Measurements from ENCODE around the gene MAST4. TPM values are rescaled to one million over a fixed set of nuclear protein-coding genes. Genes with fewer than 3 reads are reported as not detected.
"Not testable (repeated sequence)": the region's sequence is repeated elsewhere in the genome, so short reads cannot be mapped to it uniquely, and the experiment has no call there.

The MAST4 gene
- total and polyA plus RNA-seq, 5 donors: 18.9 to 71.5 (median 52.4) TPM

DNA sequence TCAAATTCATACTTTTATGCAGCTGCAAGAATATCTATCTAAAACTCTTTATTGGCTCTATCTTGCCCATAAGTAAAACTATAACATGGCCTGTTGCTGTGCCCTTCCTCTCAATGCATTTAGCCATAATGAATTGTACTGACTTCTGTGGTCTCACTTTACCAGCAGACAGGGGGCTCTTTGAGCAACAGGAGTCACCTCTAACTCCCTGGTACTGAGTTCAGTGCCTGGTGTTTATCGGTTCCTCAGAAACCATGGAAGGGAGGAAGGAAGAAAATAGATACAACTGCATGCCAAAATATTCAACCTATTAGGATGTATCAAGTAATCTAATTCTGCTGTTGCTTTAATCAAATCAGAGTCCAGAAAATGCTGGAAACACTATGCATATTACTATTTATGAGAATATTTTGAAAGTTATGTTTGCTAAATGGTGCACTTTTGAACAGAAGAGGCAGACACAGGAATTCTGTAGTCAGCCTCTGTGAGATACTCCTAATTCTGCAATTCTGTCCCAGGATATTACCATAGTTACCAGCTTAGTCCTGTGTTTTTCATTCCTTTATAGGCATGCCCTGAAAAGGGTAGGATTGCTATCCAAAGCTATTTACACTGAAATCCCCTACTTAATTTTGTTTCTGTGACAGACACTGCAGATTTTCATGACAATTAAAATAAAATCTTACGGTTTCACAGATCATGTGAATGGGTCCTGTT, 510.6 kb downstream of the MAST4 start:
- WGBS: 59% methylated on average over 2 of the region's 2 CpGs
- no peaks in the 10 kb centered on the region for H3K27me3 ChIP-seq (ENCODE audit: control insufficient read depth, insufficient read depth)
- H3K27ac ChIP-seq (ENCODE audit: low read length): no peak overlapping the region
- H3K4me1 ChIP-seq (ENCODE audit: control insufficient read depth, insufficient read depth, low read length): peaks cover 6% of the 10 kb centered on the region
- no peak overlapping the region for H3K4me3 ChIP-seq (ENCODE audit: low read length)
- no peaks in the 10 kb centered on the region for H3K9me3 ChIP-seq (ENCODE audit: control insufficient read depth, low read length)
- DNase-seq (no peak), ATAC-seq (no peak)
- intact Hi-C loops (cut with DNase I): no loop called here

- Histone ChIP-seq H3K27me3 (ENCODE audit: control insufficient read depth, insufficient read depth) (no peaks in the 10 kb centered on the region), H3K9me3 (ENCODE audit: control insufficient read depth, low read length) (no peaks in the 10 kb centered on the region), H3K4me3 (ENCODE audit: low read length) (no peak overlapping the region), H3K27ac (ENCODE audit: low read length) (no peak overlapping the region), H3K4me1 (ENCODE audit: control insufficient read depth, insufficient read depth, low read length) (peaks cover 2% of the 10 kb centered on the region)
- intact Hi-C loops (cut with DNase I): no loop called here
- ATAC-seq: no peak
- 100% methylated on average over 1 of the region's 1 CpG for WGBS
- no peak for DNase-seq
Measured at GRCh38 chr5:67111779-67112178, 515.6 kb downstream of the MAST4 start.

GRCh38 chr5:67115246-67115645, 519.1 kb downstream of the MAST4 start:
- Histone ChIP-seq H3K27me3 (ENCODE audit: control insufficient read depth, insufficient read depth) (no peaks in the 10 kb centered on the region), H3K27ac (ENCODE audit: low read length) (no peak overlapping the region), H3K4me3 (ENCODE audit: low read length) (no peak overlapping the region), H3K4me1 (ENCODE audit: control insufficient read depth, insufficient read depth, low read length) (no peaks in the 10 kb centered on the region), H3K9me3 (ENCODE audit: control insufficient read depth, low read length) (no peaks in the 10 kb centered on the region)
- intact Hi-C loops (cut with DNase I): no loop called here
- ATAC-seq (no peak), DNase-seq (no peak)
- WGBS: 60% methylated on average over 3 of the region's 3 CpGs

DNA sequence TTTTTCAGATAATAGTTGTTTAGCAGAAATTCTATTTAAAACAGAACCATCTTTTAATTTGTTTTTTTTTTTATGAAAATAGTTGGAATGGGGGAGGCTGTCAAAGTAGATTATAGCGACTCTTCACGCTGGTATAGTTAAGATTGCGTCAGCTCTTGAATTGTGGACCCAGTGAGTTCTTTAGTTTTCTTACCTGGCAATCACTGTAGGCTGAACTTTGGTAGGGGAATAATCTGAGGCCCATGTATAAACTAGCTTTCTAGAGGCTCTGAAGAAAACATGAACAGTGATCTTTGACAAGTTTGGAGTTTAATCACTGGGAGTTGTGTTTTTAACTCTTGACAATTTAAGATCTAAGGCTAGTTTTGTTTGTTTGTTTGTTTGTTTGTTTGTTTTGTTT, 519.6 kb downstream of the MAST4 start:
- no peak for ATAC-seq
- WGBS: 96% methylated on average over 3 of the region's 3 CpGs
- intact Hi-C loops (cut with DNase I): no loop called here

GRCh38 chr5:67118050-67118620, 521.9 kb downstream of the MAST4 start:
- H3K4me1 ChIP-seq (ENCODE audit: control insufficient read depth, insufficient read depth, low read length): no peaks in the 10 kb centered on the region
- H3K27me3 ChIP-seq (ENCODE audit: control insufficient read depth, insufficient read depth): no peaks in the 10 kb centered on the region
- intact Hi-C loops (cut with DNase I): no loop called here
- no peak overlapping the region for H3K27ac ChIP-seq (ENCODE audit: low read length)
- no peak for ATAC-seq
- H3K4me3 ChIP-seq (ENCODE audit: low read length): no peak overlapping the region
- 92% methylated on average over 4 of the region's 4 CpGs for WGBS
- DNase-seq: no peak
- H3K9me3 ChIP-seq (ENCODE audit: control insufficient read depth, low read length): no peaks in the 10 kb centered on the region

More for the DNA sequence above, 519.6 kb downstream of the MAST4 start:
- H3K27me3 ChIP-seq (ENCODE audit: control insufficient read depth, insufficient read depth): no peaks in the 10 kb centered on the region
- H3K27ac ChIP-seq (ENCODE audit: low read length): no peak overlapping the region
- DNase-seq: no peak
- no peaks in the 10 kb centered on the region for H3K9me3 ChIP-seq (ENCODE audit: control insufficient read depth, low read length)
- H3K4me1 ChIP-seq (ENCODE audit: control insufficient read depth, insufficient read depth, low read length): no peaks in the 10 kb centered on the region
- no peak overlapping the region for H3K4me3 ChIP-seq (ENCODE audit: low read length)

DNA sequence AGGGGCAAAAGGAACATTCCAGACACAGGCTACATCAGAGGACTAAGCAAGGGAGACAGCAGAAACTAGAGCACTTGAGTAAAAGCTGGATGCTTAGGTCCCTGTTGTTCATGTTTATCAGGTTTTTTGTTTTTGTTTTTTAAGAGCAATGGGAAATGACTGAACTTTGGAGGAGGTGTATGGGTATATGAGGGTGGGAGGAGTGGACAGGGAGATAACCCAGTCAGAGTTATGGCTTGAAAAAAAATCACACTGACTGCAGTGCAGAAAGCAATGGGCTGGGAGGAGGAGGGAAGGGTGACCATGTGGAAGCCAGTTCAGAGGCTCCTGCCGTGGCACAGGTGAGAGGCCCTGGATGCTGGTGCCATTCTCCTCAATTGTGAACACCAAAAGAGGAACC, 522.8 kb downstream of the MAST4 start:
- no peaks in the 10 kb centered on the region for H3K4me1 ChIP-seq (ENCODE audit: control insufficient read depth, insufficient read depth, low read length)
- 96% methylated on average over 1 of the region's 1 CpG for WGBS
- H3K27ac ChIP-seq (ENCODE audit: low read length): no peak overlapping the region
- H3K27me3 ChIP-seq (ENCODE audit: control insufficient read depth, insufficient read depth): no peaks in the 10 kb centered on the region
- ATAC-seq: no peak
- H3K9me3 ChIP-seq (ENCODE audit: control insufficient read depth, low read length): no peaks in the 10 kb centered on the region
- intact Hi-C loops (cut with DNase I): no loop called here
- DNase-seq: no peak
- no peak overlapping the region for H3K4me3 ChIP-seq (ENCODE audit: low read length)

- Histone ChIP-seq H3K27ac (ENCODE audit: low read length) (no peak overlapping the region), H3K9me3 (ENCODE audit: control insufficient read depth, low read length) (no peaks in the 10 kb centered on the region), H3K4me1 (ENCODE audit: control insufficient read depth, insufficient read depth, low read length) (no peaks in the 10 kb centered on the region), H3K4me3 (ENCODE audit: low read length) (no peak overlapping the region), H3K27me3 (ENCODE audit: control insufficient read depth, insufficient read depth) (no peaks in the 10 kb centered on the region)
- intact Hi-C loops (cut with DNase I): no loop called here
- DNase-seq: no peak
- ATAC-seq: no peak
Measured at GRCh38 chr5:67120032-67120431, 523.8 kb downstream of the MAST4 start.

DNA sequence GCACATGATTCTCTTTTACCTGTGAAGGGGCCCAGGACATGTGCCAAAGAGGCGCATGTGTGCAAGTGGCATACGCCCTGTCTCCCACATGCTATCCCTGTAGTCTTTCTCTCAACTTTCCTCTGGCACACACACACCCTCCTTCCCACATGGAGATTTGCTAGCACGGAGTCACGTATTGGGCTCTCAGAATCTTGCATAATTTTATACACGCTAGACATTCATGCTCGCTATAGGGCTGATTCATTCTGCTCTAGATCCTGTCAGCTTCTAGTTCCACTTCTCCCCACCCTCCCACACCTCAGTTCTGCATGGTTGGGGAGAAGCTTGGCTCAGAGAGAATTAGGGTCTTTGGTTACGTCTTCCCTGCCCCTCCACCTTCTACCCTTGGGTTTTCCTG, 527.6 kb downstream of the MAST4 start:
- Histone ChIP-seq H3K9me3 (ENCODE audit: control insufficient read depth, low read length) (no peaks in the 10 kb centered on the region), H3K4me1 (ENCODE audit: control insufficient read depth, insufficient read depth, low read length) (no peaks in the 10 kb centered on the region), H3K27me3 (ENCODE audit: control insufficient read depth, insufficient read depth) (no peaks in the 10 kb centered on the region), H3K27ac (ENCODE audit: low read length) (no peak overlapping the region), H3K4me3 (ENCODE audit: low read length) (no peak overlapping the region)
- intact Hi-C loops (cut with DNase I): no loop called here
- no peak for ATAC-seq
- 96% methylated on average over 7 of the region's 7 CpGs for WGBS
- no peak for DNase-seq

GRCh38 chr5:67124556-67124955, 528.4 kb downstream of the MAST4 start:
- Histone ChIP-seq H3K27me3 (ENCODE audit: control insufficient read depth, insufficient read depth) (no peaks in the 10 kb centered on the region), H3K4me1 (ENCODE audit: control insufficient read depth, insufficient read depth, low read length) (no peaks in the 10 kb centered on the region), H3K4me3 (ENCODE audit: low read length) (no peak overlapping the region), H3K9me3 (ENCODE audit: control insufficient read depth, low read length) (no peaks in the 10 kb centered on the region), H3K27ac (ENCODE audit: low read length) (no peak overlapping the region)
- ATAC-seq (no peak), DNase-seq (no peak)
- intact Hi-C loops (cut with DNase I): no loop called here
- 86% methylated on average over 4 of the region's 4 CpGs for WGBS

DNA sequence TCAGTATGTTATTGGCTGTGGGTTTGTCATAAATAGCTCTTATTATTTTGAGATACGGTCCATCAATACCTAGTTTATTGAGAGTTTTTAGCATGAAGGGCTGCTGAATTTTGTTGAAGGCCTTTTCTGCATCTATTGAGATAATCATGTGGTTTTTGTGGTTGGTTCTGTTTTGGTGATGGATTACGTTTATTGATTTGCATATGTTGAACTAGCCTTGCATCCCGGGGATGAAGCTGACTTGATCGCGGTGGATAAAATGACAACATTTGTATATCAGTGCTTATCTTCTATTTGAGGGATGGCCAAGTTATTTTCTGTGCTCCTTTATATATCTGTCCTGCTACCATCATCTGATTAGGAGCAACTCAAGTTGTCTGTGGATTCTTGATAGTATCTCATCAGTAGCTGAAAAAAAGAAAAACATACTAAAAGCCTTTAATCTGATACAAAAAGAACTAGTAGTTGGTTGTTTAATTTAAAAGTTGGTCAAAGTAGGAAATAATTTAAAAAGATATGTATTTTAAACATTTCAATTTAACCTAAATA, 531.2 kb downstream of the MAST4 start:
- H3K4me3 ChIP-seq (ENCODE audit: low read length); H3K9me3 ChIP-seq (ENCODE audit: control insufficient read depth, low read length); ATAC-seq; H3K4me1 ChIP-seq (ENCODE audit: control insufficient read depth, insufficient read depth, low read length); H3K27me3 ChIP-seq (ENCODE audit: control insufficient read depth, insufficient read depth); H3K27ac ChIP-seq (ENCODE audit: low read length); intact Hi-C loops (cut with DNase I); DNase-seq: not testable (repeated sequence)
- 94% methylated on average over 5 of the region's 5 CpGs for WGBS

- intact Hi-C loops (cut with DNase I): no loop called here
- H3K27me3 ChIP-seq (ENCODE audit: control insufficient read depth, insufficient read depth): no peaks in the 10 kb centered on the region
- H3K4me3 ChIP-seq (ENCODE audit: low read length): no peak overlapping the region
- 88% methylated on average over 2 of the region's 2 CpGs for WGBS
- no peaks in the 10 kb centered on the region for H3K9me3 ChIP-seq (ENCODE audit: control insufficient read depth, low read length)
- DNase-seq (no peak), ATAC-seq (no peak)
- H3K4me1 ChIP-seq (ENCODE audit: control insufficient read depth, insufficient read depth, low read length): no peaks in the 10 kb centered on the region
- H3K27ac ChIP-seq (ENCODE audit: low read length): no peak overlapping the region
Measured at GRCh38 chr5:67129768-67130167, 533.6 kb downstream of the MAST4 start.

All from right cardiac atrium (tissue), 5 donors.